MM.1S (cell line): ENCODE results near the gene GRIN1.

ENCODE experiments used
- DNase-seq: peaks from one replicate; pipeline ENCODE4 v3.0.0-alpha.2; 2015
- H2AFZ ChIP-seq: fragments of 300-600 bp; sonication (generic); 2 replicates; pipeline ENCODE4 v1.6.0; 2016; ENCODE audit warnings: antibody characterized with exemption, low read length
- H3F3A ChIP-seq: fragments of 300-600 bp; sonication (generic); 2 replicates; pipeline ENCODE4 v1.6.1; 2016; ENCODE audit warnings: mild to moderate bottlenecking, antibody characterized with exemption, low read length, moderate library complexity, mixed read lengths; ENCODE audit not compliant: insufficient read depth
- H3K27ac ChIP-seq: fragments of 300-600 bp; sonication (generic); 2 replicates; pipeline ENCODE4 v1.5.1; 2016; ENCODE audit warnings: mild to moderate bottlenecking, low read length
- H3K27me3 ChIP-seq: fragments of 300-600 bp; sonication (generic); replicated peaks from 2 replicates; pipeline ENCODE4 v1.6.0; 2016; ENCODE audit warnings: low read length; ENCODE audit not compliant: insufficient read depth
- H3K36me3 ChIP-seq: fragments of 300-600 bp; sonication (generic); replicated peaks from 2 replicates; pipeline ENCODE4 v1.6.1; 2016; ENCODE audit warnings: mild to moderate bottlenecking, low read length, mixed read lengths; ENCODE audit not compliant: insufficient read depth
- H3K4me1 ChIP-seq: fragments of 300-600 bp; sonication (generic); 2 replicates; pipeline ENCODE4 v1.6.1; 2016; ENCODE audit warnings: low read length, mixed read lengths
- H3K4me2 ChIP-seq: fragments of 300-600 bp; sonication (generic); 2 replicates; pipeline ENCODE4 v1.6.0; 2016; ENCODE audit warnings: low read depth, low read length
- H3K4me3 ChIP-seq: fragments of 300-600 bp; sonication (generic); 2 replicates; pipeline ENCODE4 v1.5.1; 2016; ENCODE audit warnings: low read length, mixed read lengths
- H3K79me2 ChIP-seq: fragments of 300-600 bp; sonication (generic); 2 replicates; pipeline ENCODE4 v1.6.1; 2016; ENCODE audit warnings: mixed run types, low read length, mixed read lengths
- H3K9ac ChIP-seq: fragments of 300-600 bp; sonication (generic); 2 replicates; pipeline ENCODE4 v1.6.1; 2016; ENCODE audit warnings: low read length, mixed read lengths
- H3K9me2 ChIP-seq: fragments of 300-600 bp; sonication (generic); replicated peaks from 2 replicates; pipeline ENCODE4 v1.6.1; 2016; ENCODE audit warnings: mild to moderate bottlenecking, low read length, mixed read lengths; ENCODE audit not compliant: insufficient read depth
- H3K9me3 ChIP-seq: fragments of 300-600 bp; sonication (generic); replicated peaks from 2 replicates; pipeline ENCODE4 v1.6.1; 2016; ENCODE audit warnings: mild to moderate bottlenecking, low read length, mixed read lengths; ENCODE audit not compliant: insufficient read depth
- H4K20me1 ChIP-seq: fragments of 300-600 bp; sonication (generic); 2 replicates; pipeline ENCODE4 v1.6.1; 2016; ENCODE audit warnings: mild to moderate bottlenecking, low read length, moderate library complexity, mixed read lengths; ENCODE audit not compliant: insufficient read depth
- EZH2 ChIP-seq: fragments of 300-600 bp; sonication (generic); optimal IDR thresholded peaks from 2 replicates; pipeline ENCODE3; 2017; ENCODE audit warnings: low read depth, mild to moderate bottlenecking, antibody characterized with exemption, low read length, mixed read lengths
- EZH2phosphoT487 ChIP-seq: fragments of 300-600 bp; sonication (generic); IDR thresholded peaks from 2 replicates; pipeline ENCODE4 v1.6.1; 2018; ENCODE audit warnings: antibody characterized with exemption, low read length
- TF ChIP-seq, protein P1 (sequence below): fragments of 300-600 bp; sonication (generic); IDR thresholded peaks from 2 replicates; pipeline ENCODE4 v1.5.1; 2016; ENCODE audit warnings: antibody characterized with exemption, low read length, mixed read lengths

GRIN1 gene

DNA sequence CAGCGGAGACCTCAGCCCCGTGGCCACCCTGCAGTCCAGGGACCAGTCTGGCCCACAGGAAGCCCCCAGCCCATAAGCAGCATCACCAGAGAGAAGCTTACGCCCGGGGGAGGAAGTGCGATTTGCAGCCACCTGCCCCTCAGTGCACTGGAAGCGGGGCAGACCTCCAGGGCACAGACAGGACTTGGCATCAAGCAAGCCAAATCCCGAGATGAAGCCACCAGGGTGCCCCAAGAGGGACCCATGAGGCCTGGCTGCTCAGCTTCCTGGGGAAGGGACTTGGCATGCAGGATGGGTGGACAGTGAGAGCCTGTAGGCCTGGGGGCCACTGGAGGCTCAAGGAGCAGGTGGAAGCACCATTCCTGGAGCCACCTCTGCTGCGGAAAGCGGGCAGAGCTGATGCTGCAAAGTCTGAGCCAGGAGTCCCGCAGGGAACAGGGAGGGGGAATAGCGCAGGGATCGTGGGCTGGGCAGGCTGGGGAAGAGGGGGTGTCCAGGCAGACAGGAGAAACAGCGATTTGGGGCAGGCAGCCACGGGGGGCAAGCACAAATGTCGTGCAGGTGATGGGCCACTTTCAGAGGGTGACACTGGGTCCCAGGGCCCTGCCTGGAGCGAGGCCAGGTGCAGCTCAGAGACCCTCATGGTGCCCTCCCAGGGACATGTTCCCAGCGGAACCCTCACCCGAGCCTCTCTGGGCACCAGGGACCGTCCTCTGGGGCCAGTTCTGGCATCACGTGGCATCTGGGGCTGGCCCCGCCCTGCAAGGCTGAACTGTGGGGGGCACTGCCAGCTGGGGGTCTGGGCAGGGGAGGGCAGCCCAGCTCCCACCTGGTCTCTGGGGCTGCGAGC lies 27.7 kb downstream of the GRIN1 start:
- Histone ChIP-seq H3K4me3 (no peak overlapping the region), H4K20me1 (no peaks in the 10 kb centered on the region), H3K27ac (no peak overlapping the region), H3K9me2 (no peaks in the 10 kb centered on the region), H3K79me2 (no peaks in the 10 kb centered on the region), H3K9me3 (no peaks in the 10 kb centered on the region), H3K36me3 (no peaks in the 10 kb centered on the region), H3K4me2 (no peak overlapping the region), H3K9ac (no peak overlapping the region), H3K4me1 (no peaks in the 10 kb centered on the region), H3K27me3 (peaks cover 80% of the 10 kb centered on the region), H3F3A (no peaks in the 10 kb centered on the region), H2AFZ (no peak overlapping the region)
- DNase-seq, result no peak
- TF ChIP-seq EZH2phosphoT487 (no peak), EZH2 (no peak)
- TF ChIP-seq, protein P1, sequence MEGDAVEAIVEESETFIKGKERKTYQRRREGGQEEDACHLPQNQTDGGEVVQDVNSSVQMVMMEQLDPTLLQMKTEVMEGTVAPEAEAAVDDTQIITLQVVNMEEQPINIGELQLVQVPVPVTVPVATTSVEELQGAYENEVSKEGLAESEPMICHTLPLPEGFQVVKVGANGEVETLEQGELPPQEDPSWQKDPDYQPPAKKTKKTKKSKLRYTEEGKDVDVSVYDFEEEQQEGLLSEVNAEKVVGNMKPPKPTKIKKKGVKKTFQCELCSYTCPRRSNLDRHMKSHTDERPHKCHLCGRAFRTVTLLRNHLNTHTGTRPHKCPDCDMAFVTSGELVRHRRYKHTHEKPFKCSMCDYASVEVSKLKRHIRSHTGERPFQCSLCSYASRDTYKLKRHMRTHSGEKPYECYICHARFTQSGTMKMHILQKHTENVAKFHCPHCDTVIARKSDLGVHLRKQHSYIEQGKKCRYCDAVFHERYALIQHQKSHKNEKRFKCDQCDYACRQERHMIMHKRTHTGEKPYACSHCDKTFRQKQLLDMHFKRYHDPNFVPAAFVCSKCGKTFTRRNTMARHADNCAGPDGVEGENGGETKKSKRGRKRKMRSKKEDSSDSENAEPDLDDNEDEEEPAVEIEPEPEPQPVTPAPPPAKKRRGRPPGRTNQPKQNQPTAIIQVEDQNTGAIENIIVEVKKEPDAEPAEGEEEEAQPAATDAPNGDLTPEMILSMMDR, result no peak

DNA sequence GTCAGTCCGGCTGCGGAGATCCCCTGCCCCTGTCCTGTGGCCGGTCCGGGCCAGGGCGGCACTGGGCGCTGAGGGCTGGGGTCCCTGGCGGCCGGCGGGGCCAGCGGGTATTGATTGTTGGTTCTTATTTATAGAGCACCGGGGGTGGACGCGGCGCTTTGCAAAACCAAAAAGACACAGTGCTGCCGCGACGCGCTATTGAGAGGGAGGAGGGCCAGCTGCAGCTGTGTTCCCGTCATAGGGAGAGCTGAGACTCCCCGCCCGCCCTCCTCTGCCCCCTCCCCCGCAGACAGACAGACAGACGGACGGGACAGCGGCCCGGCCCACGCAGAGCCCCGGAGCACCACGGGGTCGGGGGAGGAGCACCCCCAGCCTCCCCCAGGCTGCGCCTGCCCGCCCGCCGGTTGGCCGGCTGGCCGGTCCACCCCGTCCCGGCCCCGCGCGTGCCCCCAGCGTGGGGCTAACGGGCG lies 28.4 kb downstream of the GRIN1 start:
- Histone ChIP-seq H3K9ac (no peak overlapping the region), H4K20me1 (no peaks in the 10 kb centered on the region), H2AFZ (no peak overlapping the region), H3K4me1 (no peaks in the 10 kb centered on the region), H3K79me2 (no peaks in the 10 kb centered on the region), H3K4me2 (no peak overlapping the region), H3F3A (no peaks in the 10 kb centered on the region), H3K4me3 (no peak overlapping the region), H3K27ac (no peak overlapping the region), H3K36me3 (no peaks in the 10 kb centered on the region), H3K9me3 (no peaks in the 10 kb centered on the region), H3K27me3 (peaks cover 86% of the 10 kb centered on the region), H3K9me2 (no peaks in the 10 kb centered on the region)
- no peak for DNase-seq
- TF ChIP-seq, protein P1, result no peak
- TF ChIP-seq EZH2, result no peak
- TF ChIP-seq EZH2phosphoT487, result no peak

DNA sequence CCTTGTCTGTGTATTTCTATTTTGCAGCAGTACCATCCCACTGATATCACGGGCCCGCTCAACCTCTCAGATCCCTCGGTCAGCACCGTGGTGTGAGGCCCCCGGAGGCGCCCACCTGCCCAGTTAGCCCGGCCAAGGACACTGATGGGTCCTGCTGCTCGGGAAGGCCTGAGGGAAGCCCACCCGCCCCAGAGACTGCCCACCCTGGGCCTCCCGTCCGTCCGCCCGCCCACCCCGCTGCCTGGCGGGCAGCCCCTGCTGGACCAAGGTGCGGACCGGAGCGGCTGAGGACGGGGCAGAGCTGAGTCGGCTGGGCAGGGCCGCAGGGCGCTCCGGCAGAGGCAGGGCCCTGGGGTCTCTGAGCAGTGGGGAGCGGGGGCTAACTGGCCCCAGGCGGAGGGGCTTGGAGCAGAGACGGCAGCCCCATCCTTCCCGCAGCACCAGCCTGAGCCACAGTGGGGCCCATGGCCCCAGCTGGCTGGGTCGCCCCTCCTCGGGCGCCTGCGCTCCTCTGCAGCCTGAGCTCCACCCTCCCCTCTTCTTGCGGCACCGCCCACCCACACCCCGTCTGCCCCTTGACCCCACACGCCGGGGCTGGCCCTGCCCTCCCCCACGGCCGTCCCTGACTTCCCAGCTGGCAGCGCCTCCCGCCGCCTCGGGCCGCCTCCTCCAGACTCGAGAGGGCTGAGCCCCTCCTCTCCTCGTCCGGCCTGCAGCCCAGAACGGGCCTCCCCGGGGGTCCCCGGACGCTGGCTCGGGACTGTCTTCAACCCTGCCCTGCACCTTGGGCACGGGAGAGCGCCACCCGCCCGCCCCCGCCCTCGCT lies 29.0 kb downstream of the GRIN1 start:
- Histone ChIP-seq H3F3A (no peaks in the 10 kb centered on the region), H3K36me3 (no peaks in the 10 kb centered on the region), H3K9ac (no peak overlapping the region), H4K20me1 (no peaks in the 10 kb centered on the region), H2AFZ (no peak overlapping the region), H3K27me3 (peaks cover 88% of the 10 kb centered on the region), H3K9me3 (no peaks in the 10 kb centered on the region), H3K4me3 (no peak overlapping the region), H3K27ac (no peak overlapping the region), H3K4me1 (no peaks in the 10 kb centered on the region), H3K4me2 (no peak overlapping the region), H3K79me2 (no peaks in the 10 kb centered on the region), H3K9me2 (no peaks in the 10 kb centered on the region)
- TF ChIP-seq, protein P1, result no peak
- TF ChIP-seq EZH2 (no peak), EZH2phosphoT487 (no peak)
- DNase-seq, result no peak
